ENCODE measurements around the gene MRPS22.

MRPS22 gene

GRCh38 chr3:139343895-139344856 lies at the start of gene MRPS22:
MRPS22 (plus strand) TSS chr3:139344020; CDS start chr3:139344027, 7 bp downstream.
- no peak for DNase-seq

- no peak for DNase-seq
Observed at GRCh38 chr3:139295040-139295439, 48.8 kb upstream of the MRPS22 start.

GRCh38 chr3:139296141-139296718 lies 47.6 kb upstream of the MRPS22 start:
- no peak for DNase-seq

DNA sequence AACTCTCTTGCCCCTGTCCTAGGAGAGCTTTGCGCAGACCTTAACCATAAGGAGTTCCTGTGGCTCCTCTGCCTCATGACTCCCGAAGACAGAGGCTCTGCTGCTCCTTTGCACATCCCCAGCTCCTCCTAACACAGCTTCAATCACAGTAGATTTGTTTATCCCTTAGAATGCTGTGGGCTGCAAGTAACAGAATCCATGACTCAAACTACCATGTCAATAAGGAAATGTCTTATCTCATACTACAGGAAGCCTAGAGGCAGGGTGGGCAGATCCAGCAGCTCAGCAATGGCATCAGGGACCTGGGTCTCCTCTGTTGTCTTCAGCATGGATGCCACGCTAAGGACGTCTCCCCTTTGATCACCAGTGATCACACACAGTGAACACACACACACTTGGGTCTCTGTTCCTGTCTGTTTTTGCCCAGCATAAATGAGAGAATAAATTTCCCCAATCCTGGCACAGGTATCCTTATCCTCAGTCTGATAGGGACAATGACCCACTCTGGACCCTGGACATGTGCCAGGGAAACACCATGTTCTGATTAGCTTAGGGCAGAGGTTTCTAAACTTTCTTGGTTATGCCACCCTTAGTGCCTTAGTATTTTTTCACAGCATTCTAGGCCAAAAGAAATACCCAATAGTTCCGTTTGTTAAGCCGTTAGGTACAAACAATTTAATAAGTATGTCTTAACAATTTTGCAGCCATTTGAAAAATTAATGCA lies 46.1 kb upstream of the MRPS22 start:
- no peak for DNase-seq

DNA sequence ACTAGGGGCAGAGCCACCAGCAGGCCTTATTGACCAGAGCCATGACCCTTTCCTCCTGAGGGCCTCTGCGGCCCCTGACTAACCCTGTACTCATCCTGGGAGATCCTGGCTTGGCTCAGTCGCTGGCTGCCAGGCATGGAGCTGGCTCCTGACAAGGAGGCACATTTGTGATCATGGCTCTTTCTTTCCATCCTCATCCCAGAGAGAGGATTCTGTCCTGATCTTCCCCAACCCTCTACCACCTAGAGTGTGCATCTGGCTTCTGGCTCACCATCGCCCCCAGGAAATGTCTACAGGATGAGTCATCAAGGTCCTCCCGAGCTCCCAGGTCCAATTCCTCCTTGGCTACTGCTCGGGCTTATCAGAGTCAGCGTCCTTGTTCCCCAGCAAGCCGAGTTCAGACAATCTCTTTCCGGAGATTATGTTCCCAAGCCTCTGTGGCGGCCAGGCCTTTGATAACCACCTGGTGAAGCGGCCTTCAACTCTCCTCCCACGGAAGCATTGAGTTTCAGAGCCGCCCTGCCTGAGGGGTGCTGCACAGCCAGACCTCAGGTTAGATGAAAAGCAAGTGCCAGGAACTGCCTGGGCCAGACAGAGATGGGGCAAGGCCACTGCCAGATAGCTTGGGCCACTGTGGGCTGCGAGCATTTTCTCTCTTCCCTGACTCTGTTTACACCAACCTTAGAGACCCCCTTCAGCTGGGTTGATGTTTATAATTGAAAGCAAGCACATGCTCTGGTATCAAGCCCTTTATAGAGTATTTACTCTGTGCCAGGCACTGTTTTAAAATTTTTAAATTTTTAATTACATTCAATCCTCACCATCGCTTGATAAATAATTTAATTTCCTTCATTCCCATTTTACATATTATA lies 44.3 kb upstream of the MRPS22 start:
- DNase-seq, result no peak

DNA sequence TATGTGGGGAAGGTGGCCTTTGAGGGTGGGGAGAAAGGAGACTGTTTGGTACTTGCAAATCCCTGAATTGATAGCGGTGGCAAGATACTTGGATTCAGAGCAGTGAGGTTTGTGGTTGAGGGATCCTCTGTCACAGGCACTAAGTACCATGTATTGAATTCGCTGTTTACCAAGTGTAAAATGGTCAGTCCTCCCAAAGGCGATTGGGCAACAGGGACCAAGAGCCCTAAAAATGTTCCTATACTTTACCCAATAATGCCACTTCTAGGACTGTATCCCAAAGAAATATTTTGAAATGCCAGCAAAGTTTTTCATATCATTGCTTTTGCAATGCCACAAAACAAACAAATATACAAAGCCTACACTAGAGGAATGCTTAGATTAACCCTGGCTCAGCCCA lies 43.4 kb upstream of the MRPS22 start:
- DNase-seq, result no peak

GRCh38 chr3:139301183-139301582 lies 42.6 kb upstream of the MRPS22 start:
- no peak for DNase-seq

GRCh38 chr3:139301654-139302053 lies 42.2 kb upstream of the MRPS22 start:
- DNase-seq, result no peak

- DNase-seq, result no peak
Observed at GRCh38 chr3:139302084-139302800, 41.6 kb upstream of the MRPS22 start.

DNA sequence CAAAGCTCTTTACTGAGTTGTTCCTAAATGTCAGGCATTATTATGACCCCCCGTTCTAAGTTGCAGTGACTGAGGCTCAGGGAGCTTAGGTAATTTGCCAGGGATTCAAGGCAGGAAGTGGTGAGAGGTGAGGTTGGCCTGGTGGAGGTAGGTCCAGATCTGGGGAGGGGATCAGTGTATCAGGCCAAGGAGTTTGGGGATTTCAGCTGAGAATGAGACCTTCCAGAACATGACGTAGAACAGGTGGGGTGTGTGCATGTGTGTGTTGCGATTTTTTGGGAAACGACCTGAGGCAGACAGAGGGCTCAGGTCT lies 41.1 kb upstream of the MRPS22 start:
- DNase-seq, result no peak

DNA sequence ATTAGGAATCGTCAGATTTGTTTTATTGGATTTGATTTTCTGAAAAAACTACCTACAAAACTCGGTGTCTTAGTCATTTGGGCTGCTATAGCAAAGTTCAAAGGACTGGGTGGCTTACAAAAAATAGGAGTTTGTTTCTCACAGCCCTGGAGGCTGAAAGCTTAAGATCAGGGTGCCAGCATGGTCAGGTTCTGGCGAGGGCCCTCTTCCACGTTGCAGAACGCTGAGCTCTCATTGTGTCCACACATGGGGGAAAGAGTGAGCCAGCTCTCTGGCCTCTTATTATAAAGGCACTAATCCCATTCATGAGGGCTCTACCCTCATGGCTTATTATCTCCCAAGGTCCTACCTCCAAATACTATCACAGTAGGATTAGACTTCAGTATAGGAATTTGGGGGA lies 40.6 kb upstream of the MRPS22 start:
- DNase-seq, result no peak

GRCh38 chr3:139304383-139304782 lies 39.4 kb upstream of the MRPS22 start:
- no peak for DNase-seq

- DNase-seq, result no peak
Observed at GRCh38 chr3:139306078-139306477, 37.7 kb upstream of the MRPS22 start.

DNA sequence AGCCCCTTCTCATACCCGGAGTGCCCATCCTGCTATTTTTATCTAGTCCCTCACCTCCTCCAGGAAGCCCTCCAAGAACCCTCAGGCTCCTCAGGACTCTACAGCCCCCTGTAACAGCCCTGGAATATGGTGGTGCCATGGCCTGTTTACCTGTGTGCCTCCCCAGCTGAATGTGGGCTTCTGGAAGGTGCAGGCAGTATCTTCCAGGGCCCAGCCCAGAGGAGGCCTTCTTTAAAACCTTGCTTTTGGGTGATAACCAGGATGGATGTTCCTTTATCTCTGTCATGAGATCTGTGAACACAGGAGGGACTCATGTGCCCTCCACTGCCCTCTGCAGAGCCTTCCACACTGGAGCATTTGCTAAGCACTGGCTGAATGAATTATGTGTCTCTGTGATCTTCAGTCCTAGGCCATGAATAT lies 36.7 kb upstream of the MRPS22 start:
- no peak for DNase-seq

DNA sequence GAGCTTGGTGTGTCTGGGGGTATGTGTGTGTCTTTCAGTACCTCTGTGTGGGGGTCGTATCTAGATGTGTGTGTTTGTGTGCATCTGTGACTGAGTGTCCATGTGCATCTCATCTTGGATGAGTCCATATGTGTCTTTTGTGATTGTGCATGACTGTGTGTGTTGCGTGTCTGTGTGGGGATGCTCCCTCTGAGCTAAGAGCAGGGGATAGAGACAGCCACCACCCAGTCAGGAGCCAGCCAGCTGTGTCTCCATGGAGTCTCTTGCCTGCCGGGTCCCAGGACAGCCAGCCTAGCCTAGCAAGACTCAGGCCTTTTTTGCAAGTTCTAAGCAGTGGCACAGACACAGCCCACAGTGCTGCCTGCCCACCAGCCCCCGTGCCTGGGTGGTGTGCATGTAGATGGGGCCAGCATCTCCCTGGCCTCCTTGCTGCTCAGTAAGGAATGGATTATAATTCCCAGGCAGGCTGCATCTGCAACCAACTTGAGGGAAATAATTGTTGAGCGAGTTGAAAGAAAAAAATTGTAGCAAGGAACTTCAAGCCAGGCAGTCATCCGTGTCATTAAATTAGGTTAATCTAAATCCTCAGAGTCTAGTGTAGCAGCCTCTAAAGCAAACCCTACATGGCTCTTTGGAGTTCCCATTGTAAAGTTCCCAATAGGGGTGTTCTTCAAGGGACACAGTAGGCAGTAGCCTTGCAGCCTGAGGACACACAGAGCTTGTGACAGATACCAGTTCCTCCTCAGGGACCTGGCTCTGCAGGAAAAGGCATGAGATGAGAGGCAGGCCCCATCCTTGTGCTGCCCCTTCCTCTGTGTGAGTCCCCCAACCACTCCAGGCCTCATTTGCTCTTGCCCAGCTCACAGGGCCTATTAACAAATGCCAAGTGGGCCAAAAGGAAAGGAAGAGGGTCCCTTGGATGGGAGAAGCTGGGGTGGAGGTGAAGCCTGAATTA lies 35.9 kb upstream of the MRPS22 start:
- no peak for DNase-seq

DNA sequence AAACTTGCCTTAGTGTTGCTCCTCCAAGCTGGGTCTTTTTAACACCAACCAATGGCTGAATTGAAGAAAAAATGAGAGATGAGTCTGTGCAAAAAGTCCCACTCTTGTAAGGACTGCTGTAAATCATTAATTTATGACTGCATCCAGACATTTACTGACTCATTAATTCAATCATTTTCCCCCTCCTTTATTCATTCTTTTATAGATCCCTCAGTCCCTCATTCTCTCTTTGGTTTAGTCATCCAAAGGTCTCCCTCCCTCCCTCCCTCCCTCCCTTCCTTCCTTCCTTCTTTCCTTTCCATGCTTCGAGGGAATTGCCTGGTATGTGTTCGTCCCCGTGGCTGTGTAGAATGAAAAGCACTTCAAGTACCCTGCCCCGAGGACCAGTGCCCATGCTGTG lies 35.3 kb upstream of the MRPS22 start:
- no peak for DNase-seq

DNA sequence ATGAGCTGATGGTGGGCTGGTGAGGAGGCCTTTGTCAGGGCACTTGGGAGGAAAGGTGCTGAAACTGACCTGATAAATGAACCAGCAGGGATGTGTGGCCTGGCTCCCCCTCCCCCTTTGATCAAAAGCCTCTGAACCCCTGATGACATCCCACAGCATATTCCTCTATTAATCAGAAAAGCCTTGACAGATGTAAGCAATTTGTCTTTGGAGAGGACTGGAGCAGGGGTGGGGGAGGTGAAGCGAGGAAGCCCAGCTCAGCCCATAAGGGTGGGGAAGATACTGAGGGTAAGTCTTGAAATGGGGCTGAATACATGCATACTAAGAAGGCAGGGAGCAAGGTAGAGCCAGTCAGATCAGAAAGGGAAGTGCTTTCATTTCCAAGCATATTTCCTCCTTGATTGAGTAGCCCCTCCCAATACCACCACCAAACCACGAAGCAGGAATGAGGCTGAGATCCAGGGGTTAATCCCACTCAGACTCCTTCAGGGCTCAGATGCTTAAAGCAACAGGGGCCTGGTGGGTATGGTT lies 34.7 kb upstream of the MRPS22 start:
- DNase-seq, result no peak

- DNase-seq, result no peak
Observed at GRCh38 chr3:139309880-139310279, 33.9 kb upstream of the MRPS22 start.

DNA sequence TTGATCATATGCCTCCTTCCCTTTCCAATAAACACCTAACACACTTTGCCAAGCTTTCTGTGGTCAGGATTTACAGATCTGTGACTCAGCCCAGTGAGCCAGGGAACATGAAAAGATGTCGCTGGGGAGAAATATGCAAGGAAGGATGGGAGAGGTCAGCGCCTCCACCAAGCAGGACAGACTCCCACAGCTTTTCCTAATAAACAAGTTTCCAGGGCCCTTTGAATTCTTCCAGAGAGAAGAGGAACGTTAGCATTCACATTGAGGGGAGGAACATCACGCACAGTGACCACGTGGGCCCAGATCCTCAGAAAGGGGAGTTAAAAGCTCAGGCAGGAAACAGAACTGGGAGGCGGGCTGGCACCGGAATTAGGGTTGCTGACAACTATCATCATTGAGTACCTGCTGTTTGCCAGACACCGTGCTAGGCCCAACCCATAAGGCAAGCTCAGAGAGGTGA lies 33.3 kb upstream of the MRPS22 start:
- DNase-seq, result no peak

DNA sequence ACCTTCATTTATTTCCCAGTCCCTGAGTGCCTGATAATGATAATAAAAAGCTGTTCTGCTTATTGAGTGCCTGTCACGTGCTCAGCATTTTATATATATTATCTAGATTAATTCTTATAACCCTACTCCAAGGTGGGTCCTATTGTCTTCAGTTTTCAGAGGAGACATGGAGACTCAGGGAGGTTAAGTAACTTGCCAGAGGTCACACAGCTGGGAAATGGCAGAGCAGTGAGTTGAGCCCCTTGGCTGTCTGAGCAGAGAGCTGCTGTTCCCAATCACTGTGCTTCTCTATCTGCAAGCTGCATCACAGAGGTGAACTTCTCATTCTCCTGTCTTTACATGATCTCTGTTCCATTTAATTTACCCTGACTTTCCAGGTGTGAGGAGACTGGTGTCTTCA lies 32.3 kb upstream of the MRPS22 start:
- DNase-seq, result no peak

GRCh38 chr3:139312416-139312815 lies 31.4 kb upstream of the MRPS22 start:
- no peak for DNase-seq
